ENCODE measurements around the gene PRKAG2. TPM values are rescaled to one million over a fixed set of nuclear protein-coding genes. Genes with fewer than 3 reads are reported as not detected.
A peak's percentile ranks its signal among the peaks of the same experiment; 100 is the strongest.

PRKAG2 gene
- polyA plus RNA-seq, 3 donors: 29.2 to 59.8 (median 30.9) TPM

- no peak for DNase-seq
- WGBS (ENCODE audit: insufficient coverage): 75% methylated on average over 2 of the region's 6 CpGs
- Mint-ChIP-seq H3K4me1 (peaks cover 6% of the 10 kb centered on the region), H3K9me3 (peaks cover 0 to 2% (median 0%) of the 10 kb centered on the region in 7 donors), H3K4me3 (no peak overlapping the region), H3K36me3 (peaks cover 31 to 60% of the 10 kb centered on the region in 2 donors), H3K27ac (peak overlapping the region in 4 of 7 donors; percentile 21 to 82 (median 70)), H3K27me3 (ENCODE audit: low read depth in 3 of 3) (peaks cover 0 to under 1% (median 0%) of the 10 kb centered on the region in 3 donors)
- no peak overlapping the region for H3K9ac ChIP-seq (ENCODE audit: insufficient read depth, low read length, poor library complexity, severe bottlenecking)
- H3K27ac ChIP-seq (ENCODE audit: low read depth in 1 of 2, low read length in 2 of 2): no peak overlapping the region
- no peak overlapping the region for H2AFZ ChIP-seq (ENCODE audit: insufficient read depth, low read depth, low read length, poor library complexity, severe bottlenecking)
- intact Hi-C loops (cut with micrococcal nuclease): no loop called here
- no peaks in the 10 kb centered on the region for H3K79me2 ChIP-seq (ENCODE audit: insufficient read depth, low read length)
- no peak overlapping the region for H3K4me3 ChIP-seq (replicated peaks in 1 of 3; ENCODE audit: low read depth in 2 of 3, low read length in 3 of 3)
- H3K4me1 ChIP-seq (ENCODE audit: control insufficient read depth in 1 of 2, insufficient read depth in 2 of 2, low read length in 2 of 2): no peaks in the 10 kb centered on the region
- H4K20me1 ChIP-seq (ENCODE audit: insufficient read depth, low read length): peaks cover 96% of the 10 kb centered on the region
- no peaks in the 10 kb centered on the region for H3K27me3 ChIP-seq (ENCODE audit: control insufficient read depth in 2 of 2, insufficient read depth in 2 of 2, low read length in 2 of 2)
- peaks cover 3 to 23% of the 10 kb centered on the region in 2 donors for H3K36me3 ChIP-seq (replicated peaks in 1 of 2; ENCODE audit: control insufficient read depth in 1 of 2, insufficient read depth in 2 of 2, low read length in 2 of 2)
- H3K4me2 ChIP-seq (replicated peaks; ENCODE audit: extremely low read depth, low read length, poor library complexity, severe bottlenecking): no peak overlapping the region
- TF ChIP-seq CTCF (IDR thresholded peaks at IDR 0.05): no peak
- no peaks in the 10 kb centered on the region for H3K9me3 ChIP-seq (replicated peaks in 1 of 2; ENCODE audit: control insufficient read depth in 1 of 2, insufficient read depth in 1 of 2, low read length in 2 of 2)
Measured at GRCh38 chr7:151717918-151718317, 159.0 kb downstream of the PRKAG2 start.

- peaks cover 6% of the 10 kb centered on the region for H3K4me1 Mint-ChIP-seq
- no peak overlapping the region for H2AFZ ChIP-seq (ENCODE audit: insufficient read depth, low read depth, low read length, poor library complexity, severe bottlenecking)
- no peak overlapping the region for H3K4me3 Mint-ChIP-seq
- H3K27me3 Mint-ChIP-seq (ENCODE audit: low read depth in 3 of 3): peaks cover 0 to 3% (median 0%) of the 10 kb centered on the region in 3 donors
- H3K79me2 ChIP-seq (ENCODE audit: insufficient read depth, low read length): no peaks in the 10 kb centered on the region
- 100% methylated on average over 5 of the region's 5 CpGs for WGBS (ENCODE audit: insufficient coverage)
- peaks cover 34 to 60% of the 10 kb centered on the region in 2 donors for H3K36me3 Mint-ChIP-seq
- no peak for DNase-seq
- no peaks in the 10 kb centered on the region for H3K9me3 ChIP-seq (replicated peaks in 1 of 2; ENCODE audit: control insufficient read depth in 1 of 2, insufficient read depth in 1 of 2, low read length in 2 of 2)
- H3K36me3 ChIP-seq (replicated peaks in 1 of 2; ENCODE audit: control insufficient read depth in 1 of 2, insufficient read depth in 2 of 2, low read length in 2 of 2): peaks cover 3 to 28% of the 10 kb centered on the region in 2 donors
- H3K27ac Mint-ChIP-seq: peak overlapping the region in 1 of 7 donors; percentile 82
- H3K9me3 Mint-ChIP-seq: peaks cover 0 to 2% (median 0%) of the 10 kb centered on the region in 7 donors
- no peak overlapping the region for H3K27ac ChIP-seq (ENCODE audit: low read depth in 1 of 2, low read length in 2 of 2)
- intact Hi-C loops (cut with micrococcal nuclease): no loop called here
- no peak overlapping the region for H3K4me3 ChIP-seq (replicated peaks in 1 of 3; ENCODE audit: low read depth in 2 of 3, low read length in 3 of 3)
- no peak overlapping the region for H3K4me2 ChIP-seq (replicated peaks; ENCODE audit: extremely low read depth, low read length, poor library complexity, severe bottlenecking)
- H3K4me1 ChIP-seq (ENCODE audit: control insufficient read depth in 1 of 2, insufficient read depth in 2 of 2, low read length in 2 of 2): no peaks in the 10 kb centered on the region
- no peak for TF ChIP-seq CTCF (IDR thresholded peaks at IDR 0.05)
- peaks cover 96% of the 10 kb centered on the region for H4K20me1 ChIP-seq (ENCODE audit: insufficient read depth, low read length)
- no peak overlapping the region for H3K9ac ChIP-seq (ENCODE audit: insufficient read depth, low read length, poor library complexity, severe bottlenecking)
- no peaks in the 10 kb centered on the region for H3K27me3 ChIP-seq (ENCODE audit: control insufficient read depth in 2 of 2, insufficient read depth in 2 of 2, low read length in 2 of 2)
Measured at GRCh38 chr7:151717415-151717814, 159.5 kb downstream of the PRKAG2 start.
